GM12878 (cell line): ENCODE measurements around the gene YBX1.

Experiments used
- ATF7 ChIP-seq: fragments of 450-650 bp; IDR thresholded peaks from 2 replicates; pipeline ENCODE4 v1.6.1; 2016; ENCODE audit warnings: low read depth, mild to moderate bottlenecking
- BCL11A ChIP-seq: IDR thresholded peaks from 2 replicates; pipeline ENCODE4 v1.6.1; 2011; ENCODE audit warnings: low read depth, low read length
- CHD1 ChIP-seq: IDR thresholded peaks from 2 replicates; pipeline ENCODE4 v1.6.1; 2012; ENCODE audit warnings: low read depth, low read length, improper control_type of control experiment
- CTCF ChIP-seq, 3 experiments: IDR thresholded peaks in 2 of 3; conservative IDR thresholded peaks in 1 of 3; 2 replicates each; pipeline ENCODE4 v1.5.1; 2011; ENCODE audit warnings: low read depth in 3 of 3, low read length in 3 of 3, mild to moderate bottlenecking in 3 of 3, control low read depth in 2 of 3, moderate library complexity in 2 of 3, inconsistent platforms in 1 of 3, mixed read lengths in 1 of 3; ENCODE audit not compliant: control insufficient read depth in 2 of 3, insufficient read depth in 1 of 3; ENCODE audit errors: extremely low read depth in 1 of 3
- ELK1 ChIP-seq: IDR thresholded peaks from 2 replicates; pipeline ENCODE4 v1.6.1; 2012; ENCODE audit warnings: low read depth, low read length, improper control_type of control experiment
- EP300 ChIP-seq, 2 experiments: fragments of 150-350 bp in 1 of 2; IDR thresholded peaks; 2 replicates each; pipeline ENCODE4 v1.6.1; 2011 to 2012; ENCODE audit warnings: low read depth in 2 of 2, low read length in 2 of 2, borderline replicate concordance in 1 of 2, improper control_type of control experiment in 1 of 2, inconsistent platforms in 1 of 2; ENCODE audit not compliant: control insufficient read depth in 1 of 2
- EZH2 ChIP-seq: IDR thresholded peaks from 2 replicates; pipeline ENCODE4 v1.6.1; 2012; ENCODE audit warnings: low read depth, mild to moderate bottlenecking, control low read depth, inconsistent platforms, low read length, borderline replicate concordance; ENCODE audit not compliant: control insufficient read depth
- POLR2A ChIP-seq: IDR thresholded peaks from 2 replicates; pipeline ENCODE4 v1.6.1; 2011; ENCODE audit warnings: low read depth, mild to moderate bottlenecking, low read length
- POLR2AphosphoS5 ChIP-seq: IDR thresholded peaks from 2 replicates; pipeline ENCODE4 v1.6.1; 2011; ENCODE audit warnings: mild to moderate bottlenecking, low read length, inconsistent platforms
- SMC3 ChIP-seq: IDR thresholded peaks from 2 replicates; pipeline ENCODE4 v1.6.1; 2011; ENCODE audit warnings: low read length, improper control_type of control experiment, borderline replicate concordance
- SUPT20H ChIP-seq: IDR thresholded peaks from 2 replicates; pipeline ENCODE4 v1.6.1; 2011; ENCODE audit warnings: low read depth, mild to moderate bottlenecking, low read length, moderate library complexity, borderline replicate concordance; ENCODE audit not compliant: control insufficient read depth
- TARDBP ChIP-seq: IDR thresholded peaks from 2 replicates; pipeline ENCODE4 v1.6.1; 2016; ENCODE audit warnings: borderline replicate concordance
- ZNF274 ChIP-seq: IDR thresholded peaks from one replicate; pipeline ENCODE4 v1.8.0; 2011; ENCODE audit not compliant: insufficient read length, insufficient read depth

- TF ChIP-seq EZH2: no peak
- TF ChIP-seq ZNF274: no peak
- TF ChIP-seq EP300 (IDR thresholded peaks at IDR 0.05; ENCODE audit: borderline replicate concordance in 1 of 2, control insufficient read depth in 1 of 2, low read depth in 2 of 2, low read length in 2 of 2): no peak
- TF ChIP-seq CTCF (IDR thresholded peaks at IDR 0.05 in 2 of 3, conservative IDR thresholded peaks at IDR 0.05 in 1 of 3; ENCODE audit: control insufficient read depth in 2 of 3, extremely low read depth in 1 of 3, insufficient read depth in 1 of 3, low read depth in 3 of 3, low read length in 3 of 3): no peak
- no peak for TF ChIP-seq BCL11A
- no peak for TF ChIP-seq SUPT20H
- TF ChIP-seq SMC3: no peak
- TF ChIP-seq ATF7: no peak
- no peak for TF ChIP-seq POLR2A
- TF ChIP-seq ELK1: no peak
- no peak for TF ChIP-seq CHD1
- no peak for TF ChIP-seq POLR2AphosphoS5
- TF ChIP-seq TARDBP: no peak
Observed at GRCh38 chr1:42753070-42753469, 70.9 kb downstream of the YBX1 start.
